Osteoblast (primary cell): ENCODE measurements around the gene STX10. TPM values are rescaled to one million over a fixed set of nuclear protein-coding genes. Genes with fewer than 3 reads are reported as not detected.

ENCODE experiments used
- DNase-seq: peaks from one replicate; pipeline ENCODE4 v3.0.0; 2011; ENCODE audit warnings: low spot score, mixed read lengths; ENCODE audit not compliant: insufficient read length; ENCODE audit errors: missing footprints
- H2AFZ ChIP-seq: 2 replicates; pipeline ENCODE4 v1.6.0; 2011; ENCODE audit warnings: mild to moderate bottlenecking, low read length
- H3K27ac ChIP-seq: 2 replicates; pipeline ENCODE4 v1.5.1; 2011; ENCODE audit warnings: mild to moderate bottlenecking, low read depth, low read length, moderate library complexity
- H3K27me3 ChIP-seq: 2 replicates; pipeline ENCODE4 v1.6.0; 2012; ENCODE audit warnings: mild to moderate bottlenecking, control low read depth, inconsistent platforms, low read length, moderate library complexity; ENCODE audit not compliant: insufficient read depth
- H3K36me3 ChIP-seq: 2 replicates; pipeline ENCODE4 v1.5.1; 2011; ENCODE audit warnings: mild to moderate bottlenecking, low read length, control low read depth, moderate library complexity; ENCODE audit not compliant: insufficient read depth
- H3K4me1 ChIP-seq: 2 replicates; pipeline ENCODE4 v1.5.1; 2011; ENCODE audit warnings: mild to moderate bottlenecking, low read length, control low read depth, moderate library complexity; ENCODE audit not compliant: insufficient read depth
- H3K4me2 ChIP-seq: 2 replicates; pipeline ENCODE4 v1.6.0; 2011; ENCODE audit warnings: mild to moderate bottlenecking, low read length; ENCODE audit not compliant: insufficient read depth
- H3K4me3 ChIP-seq: fragments of 200-600 bp; sonication (generic); 3 replicates; pipeline ENCODE4 v1.5.1; 2012; ENCODE audit warnings: mild to moderate bottlenecking, low read length, inconsistent platforms; ENCODE audit not compliant: insufficient read depth
- H3K79me2 ChIP-seq: 2 replicates; pipeline ENCODE4 v1.6.0; 2012; ENCODE audit warnings: mild to moderate bottlenecking, low read length, control low read depth, inconsistent platforms; ENCODE audit not compliant: insufficient read depth
- H3K9me3 ChIP-seq: 2 replicates; pipeline ENCODE4 v1.5.1; 2011; ENCODE audit warnings: low read depth, low read length, control low read depth
- H4K20me1 ChIP-seq: 2 replicates; pipeline ENCODE4 v1.6.0; 2012; ENCODE audit warnings: mild to moderate bottlenecking, low read length, control low read depth; ENCODE audit not compliant: insufficient read depth
- total RNA-seq: library from RNA; depleted of rRNA; stranded (reverse); fragments of >200 nt; gene quantifications from 2 replicates; pipeline ENCODE4 v1.2.3, GENCODE V29; 2012
- TF ChIP-seq, protein P1 (sequence below): IDR thresholded peaks from 2 replicates; pipeline ENCODE4 v1.5.1; 2011; ENCODE audit warnings: mild to moderate bottlenecking, low read depth, low read length, moderate library complexity; ENCODE audit errors: extremely low read depth

The STX10 gene
- total RNA-seq, 1 donor = 81.1 TPM

GRCh38 chr19:13103581-13104359 is 46.4 kb downstream of the STX10 start:
- DNase-seq = no peak
- H3K4me3 ChIP-seq = no peak overlapping the region
- peaks cover 10% of the 10 kb centered on the region for H3K4me1 ChIP-seq
- H2AFZ ChIP-seq = no peak overlapping the region
- no peaks in the 10 kb centered on the region for H3K9me3 ChIP-seq
- H4K20me1 ChIP-seq = peaks cover 7% of the 10 kb centered on the region
- no peaks in the 10 kb centered on the region for H3K79me2 ChIP-seq
- H3K36me3 ChIP-seq = peaks cover 7% of the 10 kb centered on the region
- no peaks in the 10 kb centered on the region for H3K27me3 ChIP-seq
- no peak overlapping the region for H3K27ac ChIP-seq
- H3K4me2 ChIP-seq = no peak overlapping the region
- TF ChIP-seq, protein P1, sequence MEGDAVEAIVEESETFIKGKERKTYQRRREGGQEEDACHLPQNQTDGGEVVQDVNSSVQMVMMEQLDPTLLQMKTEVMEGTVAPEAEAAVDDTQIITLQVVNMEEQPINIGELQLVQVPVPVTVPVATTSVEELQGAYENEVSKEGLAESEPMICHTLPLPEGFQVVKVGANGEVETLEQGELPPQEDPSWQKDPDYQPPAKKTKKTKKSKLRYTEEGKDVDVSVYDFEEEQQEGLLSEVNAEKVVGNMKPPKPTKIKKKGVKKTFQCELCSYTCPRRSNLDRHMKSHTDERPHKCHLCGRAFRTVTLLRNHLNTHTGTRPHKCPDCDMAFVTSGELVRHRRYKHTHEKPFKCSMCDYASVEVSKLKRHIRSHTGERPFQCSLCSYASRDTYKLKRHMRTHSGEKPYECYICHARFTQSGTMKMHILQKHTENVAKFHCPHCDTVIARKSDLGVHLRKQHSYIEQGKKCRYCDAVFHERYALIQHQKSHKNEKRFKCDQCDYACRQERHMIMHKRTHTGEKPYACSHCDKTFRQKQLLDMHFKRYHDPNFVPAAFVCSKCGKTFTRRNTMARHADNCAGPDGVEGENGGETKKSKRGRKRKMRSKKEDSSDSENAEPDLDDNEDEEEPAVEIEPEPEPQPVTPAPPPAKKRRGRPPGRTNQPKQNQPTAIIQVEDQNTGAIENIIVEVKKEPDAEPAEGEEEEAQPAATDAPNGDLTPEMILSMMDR = no peak

DNA sequence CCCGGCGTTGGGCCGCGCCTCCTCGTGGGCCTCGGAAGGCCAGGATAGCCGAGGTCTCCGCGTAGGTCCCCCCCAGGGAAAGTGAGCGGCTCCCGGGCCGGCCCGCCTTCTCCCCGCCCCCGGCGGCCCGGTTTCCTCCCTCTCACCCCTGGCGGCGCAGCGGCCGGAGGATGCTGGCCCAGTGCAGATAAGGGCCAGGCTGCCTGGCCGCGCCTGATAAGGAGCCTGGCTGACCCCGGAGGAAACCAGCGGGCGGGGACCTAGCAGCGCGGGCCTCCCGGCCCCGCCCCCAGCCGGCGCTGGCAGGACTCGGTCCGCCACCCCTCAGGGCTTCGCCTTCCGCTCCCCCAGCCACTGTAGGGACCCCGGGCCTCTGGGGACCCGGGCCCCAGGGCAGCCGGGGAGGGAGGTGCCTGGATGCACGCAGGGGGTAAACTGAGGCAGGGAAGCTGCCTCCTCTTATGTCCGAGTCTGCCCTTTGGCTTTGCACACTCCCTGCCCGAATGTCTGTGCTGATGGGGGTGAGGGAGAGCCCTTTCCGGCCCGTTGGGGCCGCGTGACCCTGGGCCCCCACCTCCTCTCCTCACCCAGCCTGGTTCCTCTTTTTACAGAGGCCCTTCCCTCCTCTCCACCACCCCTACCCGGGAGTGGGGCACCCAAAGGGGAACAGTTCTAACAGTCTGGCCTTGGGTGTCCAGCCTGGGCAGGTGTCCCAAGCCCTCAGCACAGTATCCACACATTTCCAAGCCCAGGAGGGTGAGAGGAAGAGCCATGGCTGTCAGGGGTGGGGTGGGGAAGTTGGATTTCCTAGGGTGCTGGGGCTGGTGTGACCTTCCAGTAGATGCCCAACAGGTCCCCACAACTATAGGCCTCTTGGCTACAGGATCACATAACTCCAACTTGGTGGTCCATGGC is 47.3 kb downstream of the STX10 start, which contains the start of gene LYL1:
Gene LYL1, minus strand, starts transcription at position 193 of the 915 bp plus-strand sequence. CDS start 1,687 bp downstream, outside the sequence.
- DNase-seq = peak; percentile 98
- H3K27ac ChIP-seq = peak within 1 kb of the TSS; percentile 45

DNA sequence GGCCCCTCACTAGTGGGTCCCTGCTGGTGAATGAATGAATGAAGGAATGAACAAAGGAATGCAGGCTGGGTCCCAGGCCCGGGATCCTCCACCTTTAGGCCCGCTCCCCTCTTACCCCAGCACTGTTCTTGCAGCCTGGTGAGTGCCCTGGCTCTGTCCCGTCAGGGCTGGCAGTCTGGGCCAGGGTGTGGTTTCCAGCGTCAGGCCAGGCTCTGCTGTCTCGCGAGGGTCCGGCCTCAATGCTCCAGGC is 47.8 kb downstream of the STX10 start:
- no peak for DNase-seq
- Histone ChIP-seq H3K27me3 (no peaks in the 10 kb centered on the region), H2AFZ (no peak overlapping the region), H3K27ac (peak overlapping the region; percentile 45), H3K4me1 (peaks cover 10% of the 10 kb centered on the region), H3K4me3 (peak overlapping the region; percentile 61), H3K9me3 (no peaks in the 10 kb centered on the region), H3K36me3 (peaks cover 4% of the 10 kb centered on the region), H3K4me2 (peak overlapping the region; percentile 54), H4K20me1 (peaks cover 7% of the 10 kb centered on the region), H3K79me2 (no peaks in the 10 kb centered on the region)
- TF ChIP-seq, protein P1 = no peak

More for the DNA sequence above, 47.3 kb downstream of the STX10 start, which contains the start of gene LYL1:
- Histone ChIP-seq H3K79me2 (no peaks in the 10 kb centered on the region), H4K20me1 (peaks cover 7% of the 10 kb centered on the region), H3K4me2 (peak within 1 kb of the TSS; percentile 54), H3K4me1 (peaks cover 10% of the 10 kb centered on the region), H3K9me3 (no peaks in the 10 kb centered on the region), H3K36me3 (peaks cover 7% of the 10 kb centered on the region), H3K4me3 (peak within 1 kb of the TSS; percentile 61), H2AFZ (no peak within 1 kb of the TSS), H3K27me3 (no peaks in the 10 kb centered on the region)
- TF ChIP-seq, protein P1 = no peak
